Erythroblast (primary cell): ENCODE data around the gene KRT78.

Source experiments
- GATA1 ChIP-seq: IDR thresholded peaks from 2 replicates; pipeline ENCODE4 v1.6.1; 2011; ENCODE audit warnings: low read depth, mild to moderate bottlenecking, control low read depth, low read length, moderate library complexity
- POLR2A ChIP-seq: IDR thresholded peaks from 2 replicates; pipeline ENCODE4 v1.6.1; 2011; ENCODE audit warnings: mild to moderate bottlenecking, low read length

DNA sequence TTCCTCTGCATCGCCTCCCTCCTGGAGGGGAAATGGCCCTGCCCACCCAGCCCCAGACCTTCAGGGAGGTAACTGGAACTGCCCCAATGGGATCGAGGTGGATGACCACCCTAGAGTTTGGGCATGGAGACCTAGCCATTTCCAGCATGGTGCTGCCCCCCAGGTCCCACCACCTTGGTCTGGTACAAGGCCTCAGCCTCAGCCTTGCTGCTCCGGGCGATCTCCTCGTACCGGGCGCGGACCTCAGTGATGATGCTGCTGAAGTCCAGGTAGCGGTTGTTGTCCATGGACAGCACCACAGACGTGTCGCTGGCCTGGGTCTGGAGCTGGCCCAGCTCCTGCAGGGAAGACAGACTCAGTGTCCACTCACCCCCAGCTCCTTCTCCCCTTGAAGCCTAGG, 4.4 kb downstream of the KRT78 start:
- no peak for TF ChIP-seq POLR2A
- no peak for TF ChIP-seq GATA1
